Activated CD4-positive, alpha-beta T cell treated with anti-CD3 and anti-CD28 coated beads, Interleukin-10, Interleukin-2, amounts not matched to agents 100 ng/mL and 50 ng/mL, durations not matched to agents 16 hours and 8 hours (primary cell): ENCODE data around the gene GMFB.

Experiments used
- DNase-seq: peaks from one replicate; pipeline ENCODE4 v3.0.0-alpha.2; 2020

Gene GMFB

GRCh38 chr14:54425068-54425467, 63.7 kb downstream of the GMFB start:
- DNase-seq: no peak
